Ectodermal cell (in vitro differentiated cells): Measurements from ENCODE around the gene RAD51C.
"Not testable (repeated sequence)": the region's sequence is repeated elsewhere in the genome, so short reads cannot be mapped to it uniquely, and the experiment has no call there.

Experiments used
- H3K27ac ChIP-seq: 2 replicates; pipeline ENCODE4 v1.7.0; 2013; ENCODE audit warnings: mild to moderate bottlenecking, low read depth, low read length; ENCODE audit not compliant: insufficient read depth, poor library complexity, severe bottlenecking
- H3K27me3 ChIP-seq: 2 replicates; pipeline ENCODE4 v1.7.0; 2013; ENCODE audit warnings: mild to moderate bottlenecking, low read length; ENCODE audit not compliant: insufficient read depth, control insufficient read depth, poor library complexity, severe bottlenecking
- H3K36me3 ChIP-seq: one replicate; pipeline ENCODE4 v1.7.0; 2013; ENCODE audit warnings: low read length; ENCODE audit not compliant: control insufficient read depth, insufficient read depth
- H3K4me1 ChIP-seq: one replicate; pipeline ENCODE4 v1.7.0; 2013; ENCODE audit warnings: low read length; ENCODE audit not compliant: control insufficient read depth, insufficient read depth
- H3K4me3 ChIP-seq: 2 replicates; pipeline ENCODE4 v1.7.0; 2013; ENCODE audit warnings: low read depth, low read length, control low read depth; ENCODE audit not compliant: insufficient read depth
- H3K9me3 ChIP-seq: 2 replicates; pipeline ENCODE4 v1.7.0; 2013; ENCODE audit warnings: mild to moderate bottlenecking, low read length, moderate library complexity; ENCODE audit not compliant: control insufficient read depth
- WGBS, 2 experiments: methylation state at CpG; one replicate each; pipeline ENCODE4 v1.1.7; 2013; ENCODE audit warnings: missing lambda C conversion rate in 2 of 2; 5-methylcytosine and 5-hydroxymethylcytosine counted together

The RAD51C gene

GRCh38 chr17:58665946-58666857, 26.2 kb upstream of the RAD51C start:
- Histone ChIP-seq H3K27ac (no peak overlapping the region), H3K4me1 (no peaks in the 10 kb centered on the region), H3K27me3 (no peaks in the 10 kb centered on the region), H3K9me3 (no peaks in the 10 kb centered on the region), H3K36me3 (no peaks in the 10 kb centered on the region), H3K4me3 (no peak overlapping the region)
- 94 to 95% methylated on average over 25 of the region's 25 CpGs for WGBS, 2 experiments

- H3K27ac ChIP-seq = no peak overlapping the region
- H3K36me3 ChIP-seq = no peaks in the 10 kb centered on the region
- peaks cover 6% of the 10 kb centered on the region for H3K4me1 ChIP-seq
- no peak overlapping the region for H3K4me3 ChIP-seq
- 92 to 93% methylated on average over 19 of the region's 19 CpGs for WGBS, 2 experiments
- no peaks in the 10 kb centered on the region for H3K9me3 ChIP-seq
- H3K27me3 ChIP-seq = no peaks in the 10 kb centered on the region
Measured at GRCh38 chr17:58666858-58667267, 25.5 kb upstream of the RAD51C start.

GRCh38 chr17:58667934-58668597, 24.3 kb upstream of the RAD51C start:
- Histone ChIP-seq H3K4me1 (peaks cover 11% of the 10 kb centered on the region), H3K4me3 (no peak overlapping the region), H3K27ac (no peak overlapping the region), H3K27me3 (no peaks in the 10 kb centered on the region), H3K9me3 (no peaks in the 10 kb centered on the region), H3K36me3 (no peaks in the 10 kb centered on the region)
- WGBS, 2 experiments = 75 to 95% methylated on average over 1 of the region's 1 CpG

- WGBS, 2 experiments = 81 to 94% methylated on average over 2 of the region's 2 CpGs
- Histone ChIP-seq H3K4me1 (peaks cover 11% of the 10 kb centered on the region), H3K4me3 (no peak overlapping the region), H3K27ac (no peak overlapping the region), H3K9me3 (no peaks in the 10 kb centered on the region), H3K27me3 (no peaks in the 10 kb centered on the region), H3K36me3 (no peaks in the 10 kb centered on the region)
Measured at GRCh38 chr17:58668598-58668935, 23.8 kb upstream of the RAD51C start.

- Histone ChIP-seq H3K4me3 (no peak overlapping the region), H3K36me3 (no peaks in the 10 kb centered on the region), H3K27me3 (no peaks in the 10 kb centered on the region), H3K9me3 (no peaks in the 10 kb centered on the region), H3K4me1 (peaks cover 11% of the 10 kb centered on the region), H3K27ac (no peak overlapping the region)
- 86 to 90% methylated on average over 6 of the region's 6 CpGs for WGBS, 2 experiments
Measured at GRCh38 chr17:58669853-58670252, 22.5 kb upstream of the RAD51C start.

- H3K27me3 ChIP-seq = no peaks in the 10 kb centered on the region
- no peak overlapping the region for H3K27ac ChIP-seq
Measured at GRCh38 chr17:58671969-58672368, 20.4 kb upstream of the RAD51C start.

GRCh38 chr17:58677194-58677880, 15.1 kb upstream of the RAD51C start:
- Histone ChIP-seq H3K9me3 (no peaks in the 10 kb centered on the region), H3K4me3 (no peak overlapping the region), H3K27ac (no peak overlapping the region), H3K27me3 (no peaks in the 10 kb centered on the region), H3K4me1 (peaks cover under 1% of the 10 kb centered on the region), H3K36me3 (no peaks in the 10 kb centered on the region)
- WGBS, 2 experiments = 90% methylated on average over 4 of the region's 4 CpGs

More at GRCh38 chr17:58671969-58672368, 20.4 kb upstream of the RAD51C start:
- no peaks in the 10 kb centered on the region for H3K36me3 ChIP-seq
- H3K4me3 ChIP-seq = no peak overlapping the region
- H3K4me1 ChIP-seq = peaks cover 11% of the 10 kb centered on the region
- WGBS, 2 experiments = 88 to 93% methylated on average over 3 of the region's 3 CpGs
- no peaks in the 10 kb centered on the region for H3K9me3 ChIP-seq

- H3K4me3 ChIP-seq, H3K9me3 ChIP-seq, H3K27ac ChIP-seq, H3K4me1 ChIP-seq, H3K27me3 ChIP-seq, H3K36me3 ChIP-seq: not testable (repeated sequence)
- WGBS, 2 experiments = 87 to 89% methylated on average over 4 to 5 of the region's 5 CpGs
Measured at GRCh38 chr17:58678287-58678686, 14.1 kb upstream of the RAD51C start.

- H3K4me1 ChIP-seq = no peaks in the 10 kb centered on the region
- H3K4me3 ChIP-seq = no peak overlapping the region
- WGBS, 2 experiments = 80 to 85% methylated on average over 12 of the region's 12 CpGs
- no peak overlapping the region for H3K27ac ChIP-seq
- H3K9me3 ChIP-seq = no peaks in the 10 kb centered on the region
- H3K27me3 ChIP-seq = no peaks in the 10 kb centered on the region
- H3K36me3 ChIP-seq = no peaks in the 10 kb centered on the region
Measured at GRCh38 chr17:58679263-58680037, 13.0 kb upstream of the RAD51C start.
